Panc1 (cell line): ENCODE measurements around the gene FAM169A. TPM values are rescaled to one million over a fixed set of nuclear protein-coding genes. Genes with fewer than 3 reads are reported as not detected.

Experiments
- ATAC-seq: fragments of 200-7000 bp; cut with Tn5 transposase; 2 replicates; pipeline ENCODE4 v1.9.1; 2020; ENCODE audit warnings: mild to moderate bottlenecking, moderate library complexity
- BruUV-seq: library from RNA; stranded (reverse); fragments of 400-500 nt; replicated peaks from 2 replicates; lab custom pipeline; 2021; lab: Mats Ljungman, UMichigan
- CTCF ChIA-PET: fragments of 300-600 bp; sonication (Branson Sonifier 250); formaldehyde crosslinking; loops from one replicate; lab custom pipeline; 2022; ENCODE audit warnings: antibody characterized with exemption; lab: Charles Lee
- POLR2A ChIA-PET: fragments of 300-600 bp; sonication (Branson Sonifier 250); formaldehyde crosslinking; loops from one replicate; lab custom pipeline; 2022; ENCODE audit warnings: antibody characterized with exemption; lab: Charles Lee
- DNase-seq: peaks from one replicate; pipeline ENCODE4 v3.0.0-alpha.2; 2010; ENCODE audit warnings: low read depth, low spot score
- H3K27ac ChIP-seq: 2 replicates; pipeline ENCODE4 v1.5.1; 2011; ENCODE audit warnings: mild to moderate bottlenecking, low read length, inconsistent platforms
- H3K27me3 ChIP-seq: fragments of 200-500 bp; sonication (Bioruptor generic); 2 replicates; pipeline ENCODE4 v1.6.0; 2014; ENCODE audit warnings: low read length, inconsistent platforms; ENCODE audit not compliant: control insufficient read depth, insufficient read depth
- H3K36me3 ChIP-seq: fragments of 200-500 bp; sonication (Bioruptor generic); 2 replicates; pipeline ENCODE4 v1.5.1; 2014; ENCODE audit warnings: inconsistent platforms, mild to moderate bottlenecking, low read length, moderate library complexity; ENCODE audit not compliant: control insufficient read depth, insufficient read depth
- H3K4me1 ChIP-seq: 2 replicates; pipeline ENCODE4 v1.5.1; 2011; ENCODE audit warnings: inconsistent platforms, mild to moderate bottlenecking, low read length, moderate library complexity; ENCODE audit not compliant: control insufficient read depth, insufficient read depth
- H3K4me3 ChIP-seq, 2 experiments: 2 replicates each; pipeline ENCODE4 v1.5.1; 2011 to 2012; ENCODE audit warnings: low read depth in 2 of 2, low read length in 2 of 2, mild to moderate bottlenecking in 2 of 2, inconsistent platforms in 1 of 2, moderate library complexity in 1 of 2
- H3K9me3 ChIP-seq: fragments of 200-500 bp; sonication (Bioruptor generic); 2 replicates; pipeline ENCODE4 v1.5.1; 2014; ENCODE audit warnings: low read depth, mild to moderate bottlenecking, inconsistent platforms, low read length, moderate library complexity; ENCODE audit not compliant: control insufficient read depth, insufficient read depth
- CTCF ChIP-seq: fragments of 450-650 bp; IDR thresholded peaks from 2 replicates; pipeline ENCODE4 v1.5.1; 2017; ENCODE audit warnings: mild to moderate bottlenecking
- POLR2AphosphoS5 ChIP-seq: IDR thresholded peaks from 2 replicates; pipeline ENCODE4 v1.6.1; 2012; ENCODE audit warnings: mild to moderate bottlenecking, low read depth, low read length, moderate library complexity
- REST ChIP-seq, 2 experiments: IDR thresholded peaks; 2 replicates each; pipeline ENCODE4 v1.6.1; 2011 to 2012; ENCODE audit warnings: low read depth in 2 of 2, control low read depth in 1 of 2, low read length in 1 of 2, mild to moderate bottlenecking in 1 of 2, moderate library complexity in 1 of 2; ENCODE audit not compliant: insufficient read depth in 1 of 2
- SIN3A ChIP-seq: IDR thresholded peaks from 2 replicates; pipeline ENCODE4 v1.6.1; 2012; ENCODE audit warnings: low read depth, mild to moderate bottlenecking, low read length, moderate library complexity, borderline replicate concordance; ENCODE audit not compliant: insufficient read depth
- TCF7L2 ChIP-seq: IDR thresholded peaks from 2 replicates; pipeline ENCODE4 v1.6.1; 2011; ENCODE audit warnings: mild to moderate bottlenecking, low read depth, low read length, inconsistent platforms
- in situ Hi-C: cut with HindIII; loops from 2 replicates; pipeline ENCODE4 v1.10.0; 2016; ENCODE audit warnings: low sequenced_read_pairs, low pct_unique_long_range_greater_than_20kb
- intact Hi-C: fragments of 100-400 bp; cut with micrococcal nuclease; formaldehyde crosslinking; loops from one replicate; pipeline ENCODE4 v1.10.0; 2022; ENCODE audit not compliant: unreplicated experiment
- total RNA-seq: library from RNA; stranded (reverse); gene quantifications from one replicate; pipeline ENCODE4 v1.2.1, GENCODE V29; 2021; ENCODE audit not compliant: unreplicated experiment

The FAM169A gene
- total RNA-seq, 1 experiment from 2014 or later = 23.1 TPM

DNA sequence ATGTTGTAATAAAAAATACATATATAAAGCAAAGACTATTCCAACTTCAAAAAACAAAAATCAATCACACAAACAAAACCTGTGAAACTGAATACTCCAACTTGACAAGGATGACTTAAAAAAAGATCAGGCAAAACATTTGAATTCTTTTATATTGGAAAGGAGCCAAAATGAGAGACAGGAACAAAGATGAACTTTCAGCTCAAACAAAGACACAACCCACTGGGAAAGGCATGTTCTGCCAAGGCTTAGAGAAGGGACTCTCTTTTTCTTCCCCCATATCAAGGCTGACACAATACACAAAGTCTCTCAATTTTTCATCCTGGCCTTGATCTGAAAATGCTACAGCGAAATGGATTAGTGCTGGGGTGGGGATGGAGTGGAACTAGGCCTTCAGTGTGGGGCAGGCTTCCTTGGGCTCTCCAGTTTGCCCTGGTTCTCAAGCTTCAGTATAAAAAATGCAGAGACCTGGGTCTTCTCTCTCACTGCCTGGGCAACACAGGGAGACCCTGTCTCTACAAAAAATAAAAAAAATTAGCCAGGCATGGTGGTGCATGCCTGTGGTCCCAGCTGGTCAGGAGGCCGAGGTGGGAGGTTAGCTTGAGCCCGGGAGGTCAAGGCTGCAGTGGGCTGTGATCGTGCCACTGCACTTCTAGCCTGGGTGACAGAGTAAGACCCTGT lies 11.6 kb upstream of the FAM169A start:
- H3K27me3 ChIP-seq = no peaks in the 10 kb centered on the region
- ATAC-seq (no peak), DNase-seq (no peak)
- TF ChIP-seq REST (IDR thresholded peaks at IDR 0.05; ENCODE audit: insufficient read depth in 1 of 2, low read depth in 2 of 2, low read length in 1 of 2) = no peak
- no peak for TF ChIP-seq CTCF
- no peak for TF ChIP-seq SIN3A
- no peak for TF ChIP-seq POLR2AphosphoS5
- TF ChIP-seq TCF7L2 = no peak
- H3K4me1 ChIP-seq = no peaks in the 10 kb centered on the region
- no peaks in the 10 kb centered on the region for H3K9me3 ChIP-seq
- no peak overlapping the region for H3K27ac ChIP-seq
- BruUV-seq = no TSS peak
- POLR2A ChIA-PET = no interaction called here
- intact Hi-C loops (no loop called here), in situ Hi-C loops (no loop called here)
- no peaks in the 10 kb centered on the region for H3K36me3 ChIP-seq
- no peak overlapping the region for H3K4me3 ChIP-seq
- CTCF ChIA-PET = no interaction called here

GRCh38 chr5:74875994-74876791 lies 10.0 kb upstream of the FAM169A start:
- BruUV-seq = no TSS peak
- ATAC-seq (no peak), DNase-seq (no peak)
- POLR2A ChIA-PET = interaction anchor here (0.7 kb wide), 2 partner anchors 17 to 25 kb away, joined by 4 to 5 read pairs; no protein-coding TSS in a partner anchor
- no peak for TF ChIP-seq REST (IDR thresholded peaks at IDR 0.05; ENCODE audit: insufficient read depth in 1 of 2, low read depth in 2 of 2, low read length in 1 of 2)
- no peak for TF ChIP-seq SIN3A
- TF ChIP-seq CTCF = no peak
- no peak for TF ChIP-seq TCF7L2
- no peak for TF ChIP-seq POLR2AphosphoS5
- in situ Hi-C loops = no loop called here
- no peak overlapping the region for H3K27ac ChIP-seq
- CTCF ChIA-PET = no interaction called here
- no peak overlapping the region for H3K4me3 ChIP-seq
- no peaks in the 10 kb centered on the region for H3K4me1 ChIP-seq
- H3K27me3 ChIP-seq = no peaks in the 10 kb centered on the region
- no peaks in the 10 kb centered on the region for H3K36me3 ChIP-seq
- intact Hi-C loops = no loop called here
- H3K9me3 ChIP-seq = no peaks in the 10 kb centered on the region
